HG02981 (cell line): ENCODE data around the gene SPPL2B.

ENCODE experiments used
- ATAC-seq: cut with Tn5 transposase; IDR thresholded peaks from one replicate; pipeline ENCODE4 v1.9.1; 2021; ENCODE audit warnings: mild to moderate bottlenecking, moderate library complexity; ENCODE audit not compliant: unreplicated experiment

SPPL2B gene

DNA sequence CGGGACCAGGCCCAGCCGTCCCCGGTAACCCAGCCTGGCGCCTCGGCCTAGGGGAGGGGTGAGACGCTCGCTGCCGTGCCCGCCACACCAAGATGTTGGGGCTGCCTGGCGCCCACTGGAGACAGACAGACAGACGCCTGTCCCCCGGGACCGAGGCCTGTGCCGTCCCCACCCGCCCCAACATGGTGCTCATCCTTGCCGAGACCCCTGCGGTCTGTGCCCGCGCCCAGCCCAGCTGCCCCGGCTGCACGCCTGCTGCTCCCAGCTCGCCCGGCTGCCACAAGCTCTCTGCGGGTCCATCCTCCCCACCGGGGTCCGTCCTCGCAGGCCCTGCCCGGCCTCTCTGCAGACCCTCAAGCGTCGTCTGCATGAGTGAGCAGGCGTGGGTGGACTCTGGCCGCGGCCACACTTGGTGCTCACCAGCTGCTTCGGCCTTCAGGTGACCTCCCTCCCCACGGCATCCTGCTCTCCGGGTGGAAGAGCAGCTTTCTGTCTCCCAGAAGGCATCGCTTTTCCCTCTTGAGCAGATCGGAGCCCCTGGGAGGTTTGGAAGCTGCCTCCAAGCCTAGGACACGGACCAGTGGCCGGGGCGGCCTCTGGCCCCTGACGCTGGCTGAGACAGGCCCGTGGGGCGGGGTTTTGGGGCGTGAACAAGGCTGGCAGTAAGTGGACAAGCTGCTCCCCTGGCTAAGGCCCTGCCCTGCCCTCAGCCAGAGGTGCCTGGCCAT is 24.8 kb downstream of the SPPL2B start:
- no peak for ATAC-seq

DNA sequence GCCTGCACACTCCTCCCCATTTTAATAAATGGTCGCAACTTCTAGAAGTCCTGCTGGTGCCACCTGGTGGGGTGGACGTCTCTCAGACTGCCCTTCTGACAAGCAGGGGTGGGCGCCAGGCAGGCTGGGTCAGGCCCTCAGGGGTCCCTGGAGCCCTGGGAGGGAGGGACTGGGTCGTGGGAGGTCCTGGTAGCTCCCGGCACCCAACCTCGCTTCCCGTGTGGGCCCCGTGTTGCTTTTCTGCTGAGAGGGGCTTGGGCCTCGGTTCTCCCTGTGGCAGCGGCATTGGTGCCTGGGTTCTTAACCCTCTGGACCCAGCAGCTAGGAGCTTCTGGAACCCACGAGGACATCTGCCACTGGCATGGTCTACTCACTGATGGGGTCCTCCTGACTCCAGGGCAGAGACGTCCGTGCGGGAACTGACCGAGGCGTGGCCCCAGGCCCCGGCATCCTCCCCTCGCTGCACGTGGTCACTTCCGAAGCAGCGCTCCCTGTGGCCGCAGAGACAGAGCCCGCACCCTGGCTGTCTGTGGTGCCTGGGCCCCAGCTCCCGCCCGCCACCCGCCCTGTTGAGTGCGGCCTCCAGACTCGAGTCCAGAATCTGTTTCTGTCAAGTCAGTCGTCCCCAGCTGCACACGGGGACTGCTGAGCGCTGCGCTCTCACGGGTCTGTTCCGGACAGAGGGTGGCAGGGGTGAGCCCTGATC is 25.6 kb downstream of the SPPL2B start:
- no peak for ATAC-seq

- ATAC-seq, result no peak
Observed at GRCh38 chr19:2354670-2355069, 26.2 kb downstream of the SPPL2B start.

- ATAC-seq, result no peak
Observed at GRCh38 chr19:2355168-2356035, 26.9 kb downstream of the SPPL2B start.

- no peak for ATAC-seq
Observed at GRCh38 chr19:2356036-2356646, 27.7 kb downstream of the SPPL2B start.

DNA sequence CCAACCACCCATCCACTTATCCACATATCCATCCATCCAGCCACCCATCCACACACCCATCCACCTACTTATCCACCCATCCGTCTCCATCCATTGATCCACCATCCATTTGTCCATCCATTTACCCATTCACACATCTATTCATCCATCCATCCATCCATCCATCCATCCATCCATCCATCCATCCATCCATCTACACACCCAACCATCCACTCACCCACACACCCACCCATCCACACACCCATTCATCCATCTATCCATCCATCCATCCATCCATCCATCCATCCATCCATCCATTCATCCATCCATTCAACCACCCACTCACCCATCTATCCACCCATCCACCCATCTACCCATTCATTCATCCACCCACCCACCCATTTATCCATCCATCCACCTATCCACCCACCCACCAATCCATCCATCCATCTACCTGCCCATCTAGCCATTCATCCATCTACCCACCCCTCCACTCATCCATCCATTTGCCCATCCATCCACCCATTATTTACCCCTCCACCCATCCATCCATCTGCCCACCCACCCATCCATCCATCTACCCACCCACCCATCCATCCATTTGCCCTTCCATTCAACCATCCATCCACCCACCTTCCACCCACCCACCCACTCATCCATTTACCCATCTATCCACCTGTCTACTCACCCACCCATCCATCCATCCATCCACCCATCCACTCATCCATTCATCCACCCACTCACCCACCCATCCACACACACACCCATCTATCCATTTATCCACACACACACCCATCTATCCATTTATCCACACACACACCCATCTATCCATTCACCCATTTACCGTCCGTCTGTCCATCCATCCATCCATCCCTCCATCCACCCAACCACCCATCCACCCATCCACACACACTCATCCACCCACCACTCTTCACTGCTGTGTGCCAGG is 29.1 kb downstream of the SPPL2B start:
- no peak for ATAC-seq

- no peak for ATAC-seq
Observed at GRCh38 chr19:2358548-2359173, 30.2 kb downstream of the SPPL2B start.

GRCh38 chr19:2359992-2360685 is 31.7 kb downstream of the SPPL2B start, which contains the start of gene TMPRSS9:
Gene TMPRSS9 (plus strand): TSS chr19:2360265. CDS start chr19:2389786, 29,521 bp downstream.
- no peak for ATAC-seq

- ATAC-seq, result no peak
Observed at GRCh38 chr19:2360833-2361232, 32.3 kb downstream of the SPPL2B start.

DNA sequence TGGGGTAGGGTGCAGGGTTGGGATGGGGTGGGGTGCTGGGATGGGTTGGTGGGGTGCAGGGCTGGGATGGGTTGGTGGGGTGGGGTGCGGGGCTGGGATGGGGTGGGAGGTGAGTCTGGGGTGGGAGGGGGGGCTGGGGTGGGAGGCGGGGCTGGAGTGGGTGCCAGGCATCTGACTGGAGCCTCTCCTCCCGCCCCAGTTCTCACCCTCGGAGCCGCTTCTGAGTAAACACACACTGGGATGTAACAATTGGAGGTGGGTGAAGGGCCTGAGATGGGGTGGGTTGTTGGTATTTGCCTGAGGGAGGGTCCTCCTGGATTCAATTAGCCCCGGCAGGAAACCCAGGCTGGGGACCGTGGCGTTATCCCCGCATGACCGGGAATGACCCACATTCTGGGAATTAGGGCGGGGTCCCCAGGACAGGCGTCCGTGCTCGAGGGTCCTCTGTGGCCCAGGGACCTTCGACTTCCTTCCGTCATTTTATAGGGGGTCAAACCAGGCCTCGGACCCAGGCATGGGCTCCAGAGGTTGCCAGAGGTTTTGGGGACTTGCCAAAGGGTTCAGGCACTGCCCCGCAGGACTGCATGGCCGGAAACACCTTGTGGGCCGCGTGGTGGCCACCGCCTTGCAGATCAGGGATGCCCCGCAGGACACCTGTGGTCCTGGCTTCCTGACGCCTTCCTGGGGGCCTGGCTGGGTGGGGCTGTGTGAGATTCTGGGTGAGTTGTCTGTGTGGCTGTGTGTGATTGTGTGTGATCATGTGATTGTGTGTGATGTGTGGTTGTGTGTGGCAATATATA is 33.0 kb downstream of the SPPL2B start:
- ATAC-seq, result no peak

- ATAC-seq, result no peak
Observed at GRCh38 chr19:2362046-2362969, 33.8 kb downstream of the SPPL2B start.

DNA sequence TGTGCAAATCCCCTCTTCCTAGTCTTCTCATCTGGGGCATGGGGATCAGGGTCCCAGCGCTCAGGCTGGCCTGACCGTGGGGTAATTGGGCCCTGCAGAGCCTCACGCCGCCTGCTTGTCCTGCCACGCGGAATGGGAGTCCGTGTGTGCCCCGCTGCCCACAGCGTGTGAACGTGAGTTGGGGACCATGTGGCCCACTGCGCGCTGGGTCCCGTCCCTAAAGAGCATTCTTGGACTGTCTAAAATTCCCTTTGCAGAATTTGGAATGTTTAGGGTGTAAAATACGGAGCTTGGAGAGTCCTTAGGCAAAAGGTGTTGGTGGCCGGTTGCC is 34.5 kb downstream of the SPPL2B start:
- no peak for ATAC-seq

DNA sequence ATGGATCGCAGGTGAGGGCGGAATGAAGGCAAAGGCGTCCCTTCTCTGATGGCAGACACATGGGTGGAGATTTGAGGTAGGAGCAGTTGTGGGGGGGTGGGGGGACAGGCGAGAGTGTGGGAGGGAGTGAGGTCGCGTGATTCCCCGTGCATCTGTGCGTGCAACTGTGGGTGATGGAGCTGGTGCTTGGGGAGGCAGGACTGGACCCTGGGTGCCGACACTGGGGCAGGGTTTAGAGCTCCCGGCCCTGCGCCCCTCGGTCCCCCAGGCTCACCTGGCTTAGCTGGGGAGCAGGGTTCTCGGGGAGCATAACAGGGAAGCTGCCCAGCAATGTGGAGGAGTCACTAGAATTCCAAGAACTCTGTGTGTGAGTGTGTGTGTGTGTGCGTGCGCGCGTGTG is 34.9 kb downstream of the SPPL2B start:
- ATAC-seq, result no peak

GRCh38 chr19:2365201-2365970 is 36.9 kb downstream of the SPPL2B start:
- no peak for ATAC-seq

DNA sequence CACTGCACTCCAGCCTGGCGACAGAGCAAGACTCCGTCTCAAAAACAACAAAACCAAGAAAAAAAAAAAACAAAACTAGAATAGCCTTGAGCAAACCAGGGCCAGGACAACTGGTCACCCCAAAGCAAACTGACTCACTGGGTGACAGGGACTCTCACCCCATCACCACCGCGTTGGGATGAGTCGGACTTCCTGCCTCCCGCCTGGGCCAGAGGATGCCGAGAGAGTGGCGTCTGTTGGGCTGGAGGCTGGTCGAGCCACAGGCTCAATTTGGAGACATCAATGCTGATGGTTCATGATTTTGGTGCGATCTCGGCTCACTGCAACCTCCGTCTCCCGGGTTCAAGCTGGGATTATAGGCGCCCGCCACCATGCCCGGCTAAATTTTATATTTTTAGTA is 43.2 kb downstream of the SPPL2B start:
- ATAC-seq, result no peak

DNA sequence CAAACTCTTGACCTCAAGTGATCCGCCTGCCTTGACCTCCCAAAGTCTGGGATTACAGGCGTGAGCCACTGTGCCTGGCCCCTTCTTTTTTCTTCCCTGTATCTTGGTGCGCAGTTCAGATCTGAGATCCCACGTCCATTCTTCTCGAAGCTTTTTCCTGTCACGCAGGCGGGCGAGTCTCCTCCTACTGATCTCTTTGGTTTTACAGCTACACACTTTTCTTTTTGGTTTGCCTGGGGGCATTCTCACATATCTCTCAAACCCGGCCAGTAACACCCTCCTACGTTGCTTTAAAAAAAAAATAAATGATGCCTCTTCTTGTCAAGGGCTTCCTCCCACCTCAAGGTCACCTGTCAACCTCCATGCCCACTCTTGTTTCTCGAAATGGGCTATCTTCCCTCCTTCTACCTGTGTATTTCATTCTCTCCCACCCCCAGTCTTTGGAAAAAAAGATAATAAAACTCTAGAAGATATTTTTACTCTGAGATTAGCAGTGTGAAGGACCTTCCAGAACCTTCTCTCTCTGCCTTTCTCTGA is 43.7 kb downstream of the SPPL2B start:
- ATAC-seq, result no peak
